Measurements from ENCODE around the gene PCSK5. TPM values are rescaled to one million over a fixed set of nuclear protein-coding genes. Genes with fewer than 3 reads are reported as not detected.

The PCSK5 gene
- polyA plus RNA-seq, 1 experiment: 0.74 TPM

DNA sequence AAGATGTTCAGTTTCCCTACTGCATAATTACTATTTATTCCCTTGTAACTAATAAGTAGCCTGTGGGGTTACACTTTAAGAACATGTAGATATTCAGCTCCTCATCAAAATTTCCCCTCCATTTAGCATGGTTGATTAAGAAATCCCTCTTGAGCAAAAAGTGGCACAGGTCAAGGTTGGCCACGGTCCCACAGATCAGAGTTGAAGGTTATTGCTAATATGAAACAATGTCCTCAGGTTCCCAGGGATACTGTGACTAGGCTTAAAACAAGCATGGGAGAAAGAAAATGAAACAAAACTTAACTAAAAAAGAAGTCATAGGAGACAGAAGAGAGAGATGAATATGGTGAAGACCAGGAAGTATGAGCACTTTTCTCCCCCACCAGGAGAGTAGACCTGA lies 439.6 kb downstream of the PCSK5 start:
- DNase-seq (ENCODE audit: low read depth): no peak
- POLR2A ChIA-PET: no interaction called here
- Histone ChIP-seq H3K4me3 (ENCODE audit: low read depth, low read length) (no peak overlapping the region), H3K36me3 (ENCODE audit: control insufficient read depth, insufficient read depth, low read length) (no peaks in the 10 kb centered on the region), H3K27me3 (ENCODE audit: control insufficient read depth, insufficient read depth, low read length) (no peaks in the 10 kb centered on the region)
- TF ChIP-seq, protein P1, sequence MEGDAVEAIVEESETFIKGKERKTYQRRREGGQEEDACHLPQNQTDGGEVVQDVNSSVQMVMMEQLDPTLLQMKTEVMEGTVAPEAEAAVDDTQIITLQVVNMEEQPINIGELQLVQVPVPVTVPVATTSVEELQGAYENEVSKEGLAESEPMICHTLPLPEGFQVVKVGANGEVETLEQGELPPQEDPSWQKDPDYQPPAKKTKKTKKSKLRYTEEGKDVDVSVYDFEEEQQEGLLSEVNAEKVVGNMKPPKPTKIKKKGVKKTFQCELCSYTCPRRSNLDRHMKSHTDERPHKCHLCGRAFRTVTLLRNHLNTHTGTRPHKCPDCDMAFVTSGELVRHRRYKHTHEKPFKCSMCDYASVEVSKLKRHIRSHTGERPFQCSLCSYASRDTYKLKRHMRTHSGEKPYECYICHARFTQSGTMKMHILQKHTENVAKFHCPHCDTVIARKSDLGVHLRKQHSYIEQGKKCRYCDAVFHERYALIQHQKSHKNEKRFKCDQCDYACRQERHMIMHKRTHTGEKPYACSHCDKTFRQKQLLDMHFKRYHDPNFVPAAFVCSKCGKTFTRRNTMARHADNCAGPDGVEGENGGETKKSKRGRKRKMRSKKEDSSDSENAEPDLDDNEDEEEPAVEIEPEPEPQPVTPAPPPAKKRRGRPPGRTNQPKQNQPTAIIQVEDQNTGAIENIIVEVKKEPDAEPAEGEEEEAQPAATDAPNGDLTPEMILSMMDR (IDR thresholded peaks at IDR 0.05; ENCODE audit: insufficient read depth, low read depth, low read length): no peak
- CTCF ChIA-PET: no interaction called here

DNA sequence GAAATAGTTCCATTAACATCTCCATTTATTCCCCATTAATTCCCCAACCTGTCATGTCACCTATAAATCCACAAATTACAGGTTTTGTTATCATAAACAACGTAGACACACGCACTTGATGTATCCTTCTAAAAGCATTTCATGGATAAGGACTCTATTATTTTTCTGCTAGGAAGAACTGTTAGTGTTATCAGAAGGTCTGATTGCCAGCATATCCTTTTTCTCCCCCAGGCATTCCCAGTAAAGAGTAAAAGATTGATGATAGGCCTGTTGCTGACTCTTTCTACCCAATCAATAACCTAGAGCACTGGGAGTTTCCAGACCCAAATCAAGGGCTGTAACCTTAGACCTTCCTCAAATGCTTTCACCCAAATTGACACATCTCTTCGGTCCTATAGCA lies 442.9 kb downstream of the PCSK5 start:
- no peaks in the 10 kb centered on the region for H3K27me3 ChIP-seq (ENCODE audit: control insufficient read depth, insufficient read depth, low read length)
- no peaks in the 10 kb centered on the region for H3K36me3 ChIP-seq (ENCODE audit: control insufficient read depth, insufficient read depth, low read length)
- no peak for DNase-seq (ENCODE audit: low read depth)
- ChIA-PET CTCF (no interaction called here), POLR2A (no interaction called here)
- H3K4me3 ChIP-seq (ENCODE audit: low read depth, low read length): no peak overlapping the region
- TF ChIP-seq, protein P1 (IDR thresholded peaks at IDR 0.05; ENCODE audit: insufficient read depth, low read depth, low read length): no peak

DNA sequence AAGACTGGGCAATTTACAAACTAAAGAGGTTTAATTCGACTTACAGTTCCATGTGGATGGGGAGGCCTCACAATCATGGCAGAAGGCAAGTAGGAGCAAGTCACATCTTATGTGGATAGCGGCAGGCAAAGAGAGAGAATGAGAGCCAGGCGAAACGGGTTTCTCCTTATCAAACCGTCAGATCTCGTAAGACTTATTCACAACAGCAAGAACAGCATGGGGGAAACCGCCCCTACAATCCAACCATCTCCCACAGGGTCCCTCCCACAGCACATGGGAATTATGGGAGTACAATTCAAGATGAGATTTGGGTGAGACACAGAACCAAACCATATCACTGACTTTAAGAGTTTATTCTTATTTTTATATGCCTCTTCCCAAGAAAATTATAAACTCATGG lies 443.5 kb downstream of the PCSK5 start:
- TF ChIP-seq, protein P1 (IDR thresholded peaks at IDR 0.05; ENCODE audit: insufficient read depth, low read depth, low read length): no peak
- CTCF ChIA-PET: no interaction called here
- no peak overlapping the region for H3K4me3 ChIP-seq (ENCODE audit: low read depth, low read length)
- no peaks in the 10 kb centered on the region for H3K36me3 ChIP-seq (ENCODE audit: control insufficient read depth, insufficient read depth, low read length)
- no peak for DNase-seq (ENCODE audit: low read depth)
- POLR2A ChIA-PET: no interaction called here
- no peaks in the 10 kb centered on the region for H3K27me3 ChIP-seq (ENCODE audit: control insufficient read depth, insufficient read depth, low read length)

DNA sequence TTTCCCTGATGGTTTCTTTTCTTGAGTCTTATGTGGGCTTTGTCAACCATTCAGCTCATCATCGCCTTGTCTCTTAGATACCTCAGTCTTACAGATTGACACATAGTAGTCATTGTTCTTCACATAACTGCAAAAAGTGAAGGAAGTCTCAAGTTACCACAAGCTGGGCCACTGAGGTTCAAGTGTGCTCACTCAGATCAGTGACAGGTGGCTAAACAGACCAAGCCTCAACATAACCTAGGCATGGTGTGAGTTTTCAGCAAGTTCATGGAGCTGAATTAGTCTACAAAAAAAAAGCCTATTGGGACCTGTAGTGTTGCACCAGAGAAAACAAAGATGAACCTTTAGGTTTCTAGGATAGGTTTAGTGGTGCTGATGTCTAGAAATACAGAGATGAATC lies 445.6 kb downstream of the PCSK5 start:
- H3K27me3 ChIP-seq (ENCODE audit: control insufficient read depth, insufficient read depth, low read length): no peaks in the 10 kb centered on the region
- DNase-seq (ENCODE audit: low read depth): no peak
- TF ChIP-seq, protein P1 (IDR thresholded peaks at IDR 0.05; ENCODE audit: insufficient read depth, low read depth, low read length): no peak
- ChIA-PET POLR2A (no interaction called here), CTCF (interaction anchor here (1.1 kb wide), 1 partner anchor 9 kb away, joined by 3 read pairs; no protein-coding TSS in a partner anchor)
- no peaks in the 10 kb centered on the region for H3K36me3 ChIP-seq (ENCODE audit: control insufficient read depth, insufficient read depth, low read length)
- H3K4me3 ChIP-seq (ENCODE audit: low read depth, low read length): no peak overlapping the region

DNA sequence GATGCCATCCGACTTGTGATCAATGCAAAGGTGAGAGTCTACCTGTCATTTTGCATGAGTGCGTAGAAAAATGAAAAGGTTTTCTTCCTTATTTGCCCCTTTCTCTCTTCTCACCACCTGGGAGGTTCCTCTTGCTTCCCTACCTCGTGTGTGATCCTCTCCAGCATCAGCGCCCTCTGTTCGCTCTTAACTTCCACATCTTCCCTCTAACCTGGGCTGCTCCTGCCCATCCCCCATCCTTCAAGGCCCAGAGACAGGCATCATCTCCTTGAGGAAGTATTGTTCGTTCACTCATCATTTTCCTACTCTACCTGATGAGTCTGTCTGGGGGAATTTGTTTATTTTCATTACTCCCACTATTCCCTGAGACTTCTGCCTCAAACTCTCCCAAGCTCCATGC lies 447.9 kb downstream of the PCSK5 start:
- DNase-seq (ENCODE audit: low read depth): no peak
- ChIA-PET POLR2A (no interaction called here), CTCF (no interaction called here)
- Histone ChIP-seq H3K36me3 (ENCODE audit: control insufficient read depth, insufficient read depth, low read length) (no peaks in the 10 kb centered on the region), H3K4me3 (ENCODE audit: low read depth, low read length) (no peak overlapping the region), H3K27me3 (ENCODE audit: control insufficient read depth, insufficient read depth, low read length) (no peaks in the 10 kb centered on the region)
- TF ChIP-seq, protein P1 (IDR thresholded peaks at IDR 0.05; ENCODE audit: insufficient read depth, low read depth, low read length): no peak
